ENCODE results near the gene PLA2G4A.
"Not testable (repeated sequence)": the region's sequence is repeated elsewhere in the genome, so short reads cannot be mapped to it uniquely, and the experiment has no call there.

PLA2G4A gene

GRCh38 chr1:186875896-186876835 is 47.4 kb downstream of the PLA2G4A start:
- DNase-seq: no peak

GRCh38 chr1:186878356-186878755 is 49.6 kb downstream of the PLA2G4A start:
- no peak for DNase-seq

- no peak for DNase-seq
These were observed 52.2 kb downstream of the PLA2G4A start for GRCh38 chr1:186880982-186881381.

GRCh38 chr1:186882372-186883134 is 53.8 kb downstream of the PLA2G4A start:
- DNase-seq: no peak

- DNase-seq: no peak
These were observed 55.5 kb downstream of the PLA2G4A start for GRCh38 chr1:186884251-186884650.

- no peak for DNase-seq
These were observed 58.5 kb downstream of the PLA2G4A start for GRCh38 chr1:186887203-186887602.

GRCh38 chr1:186888367-186888766 is 59.6 kb downstream of the PLA2G4A start:
- no peak for DNase-seq

- no peak for DNase-seq
These were observed 64.2 kb downstream of the PLA2G4A start for GRCh38 chr1:186892936-186893335.

GRCh38 chr1:186894415-186894814 is 65.7 kb downstream of the PLA2G4A start:
- DNase-seq: no peak

- no peak for DNase-seq
These were observed 67.5 kb downstream of the PLA2G4A start for GRCh38 chr1:186896211-186896610.

GRCh38 chr1:186897008-186897407 is 68.3 kb downstream of the PLA2G4A start:
- DNase-seq: no peak

- no peak for DNase-seq
These were observed 70.8 kb downstream of the PLA2G4A start for GRCh38 chr1:186899577-186899976.

GRCh38 chr1:186899977-186900376 is 71.2 kb downstream of the PLA2G4A start:
- no peak for DNase-seq

GRCh38 chr1:186900539-186901237 is 71.9 kb downstream of the PLA2G4A start:
- no peak for DNase-seq

GRCh38 chr1:186901631-186902030 is 72.9 kb downstream of the PLA2G4A start:
- no peak for DNase-seq

GRCh38 chr1:186903374-186904136 is 74.8 kb downstream of the PLA2G4A start:
- DNase-seq: no peak

- no peak for DNase-seq
These were observed 75.6 kb downstream of the PLA2G4A start for GRCh38 chr1:186904361-186904760.

GRCh38 chr1:186905561-186905960 is 76.8 kb downstream of the PLA2G4A start:
- DNase-seq: no peak

- DNase-seq: no peak
These were observed 86.8 kb downstream of the PLA2G4A start for GRCh38 chr1:186915555-186915954.

- not testable (repeated sequence) for DNase-seq
These were observed 88.5 kb downstream of the PLA2G4A start for GRCh38 chr1:186917106-186917786.

GRCh38 chr1:186921386-186921785 is 92.6 kb downstream of the PLA2G4A start:
- DNase-seq: not testable (repeated sequence)

- DNase-seq: not testable (repeated sequence)
These were observed 94.1 kb downstream of the PLA2G4A start for GRCh38 chr1:186922814-186923213.

Measured in activated CD4-positive, alpha-beta T cell treated with anti-CD3 and anti-CD28 coated beads, Interleukin-2, amount 50 U/mL, for 1 hour (primary cell).